Adrenal gland (tissue), 12 donors: ENCODE measurements around the gene TPX2. TPM values are rescaled to one million over a fixed set of nuclear protein-coding genes. Genes with fewer than 3 reads are reported as not detected.
A peak's percentile ranks its signal among the peaks of the same experiment; 100 is the strongest.

Experiments
- DNase-seq, 7 donors: peaks; one replicate each; pipeline ENCODE4 v3.0.0-alpha.2; 2019 to 2020
- H3K27ac ChIP-seq, 5 donors: fragments of 200-600 bp; sonication (generic) in 4 of 5; 1 replicate in 3 of 5; 2 replicates in 2 of 5; pipeline versions ENCODE4 v1.5.1 to v1.8.0; 2016 to 2020; ENCODE audit warnings: mild to moderate bottlenecking in 1 of 5
- H3K27me3 ChIP-seq: fragments of 200-600 bp; 2 replicates; pipeline ENCODE4 v1.8.0; 2021
- H3K36me3 ChIP-seq, 2 donors: fragments of 200-600 bp; replicated peaks in 1 of 2; 1 replicate in 1 of 2; 2 replicates in 1 of 2; pipeline versions ENCODE4 v1.5.1 to v1.8.0; 2018 to 2022
- H3K4me1 ChIP-seq, 2 donors: fragments of 200-600 bp; replicated peaks in 1 of 2; 1 replicate in 1 of 2; 2 replicates in 1 of 2; pipeline versions ENCODE4 v1.5.1 to v1.8.0; 2018 to 2021
- H3K4me3 ChIP-seq, 4 donors: fragments of 200-600 bp; sonication (generic) in 3 of 4; one replicate each; pipeline ENCODE4 v1.5.1; 2016 to 2018
- H3K9me3 ChIP-seq, 3 donors: fragments of 200-600 bp; sonication (generic) in 1 of 3; replicated peaks in 1 of 3; 1 replicate in 2 of 3; 2 replicates in 1 of 3; pipeline versions ENCODE4 v1.5.1 to v1.8.0; 2016 to 2021
- POLR2A ChIP-seq, 2 donors: fragments of 450-650 bp; IDR thresholded peaks; one replicate each; pipeline ENCODE4 v1.6.1; 2017; ENCODE audit warnings: antibody characterized with exemption in 2 of 2, mild to moderate bottlenecking in 2 of 2, moderate library complexity in 1 of 2
- WGBS, 4 donors: extraction: QIAGEN DNeasy Blood & Tissue Kit in 2 of 4; methylation state at CpG; one replicate each; pipeline versions ENCODE4 v1.1.5 to v1.1.7; 2013 to 2017; 5-methylcytosine and 5-hydroxymethylcytosine counted together
- intact Hi-C, 2 donors: fragments of 100-400 bp; cut with DNase I; formaldehyde crosslinking; loops; one replicate each; pipeline versions ENCODE4 v1.14.1 to v1.15.0; 2022 to 2023
- polyA plus RNA-seq, 3 donors: library from polyadenylated mRNA; stranded (reverse); fragments of 200-250 nt in 2 of 3; fragments of 350-450 nt in 1 of 3; fragmentation: Illumina TruSeq in 1 of 3; extraction: RNeasy Lipid Tissue Mini Kit (QIAGEN cat#74804) in 1 of 3; gene quantifications; one replicate each; pipeline ENCODE4 v1.2.3, GENCODE V29; 2013 to 2014
- total RNA-seq, 9 donors: library from RNA; depleted of rRNA in 4 of 9; stranded (reverse); fragments of >200 nt in 4 of 9; fragments of 120-200 nt in 1 of 9; fragmentation: NEBNext Ultra II Directional in 1 of 9; extraction: Animal tissue kit (Norgen Biotek cat#: 25700) in 1 of 9; gene quantifications; one replicate each; pipeline versions ENCODE4 v1.1.0 to v1.2.4, GENCODE V29; 2013 to 2023
- TF ChIP-seq, protein P1 (sequence below), 6 experiments: fragments of 450-650 bp in 4 of 6; fragments of 200-600 bp in 2 of 6; sonication (generic) in 1 of 6; IDR thresholded peaks; 1 replicate in 5 of 6; 2 replicates in 1 of 6; pipeline versions ENCODE4 v1.5.1 to v1.8.0; 2016 to 2021; ENCODE audit warnings: antibody characterized with exemption in 6 of 6, mild to moderate bottlenecking in 2 of 6, moderate library complexity in 1 of 6
- donor health status: healthy with polysubstance abuse.
- donor health status: Bipolar disorder and iron deficiency.
- donor health status: DM: yes; HTN: yes; CAD: no.
- donor health status: DM: no; HTN: no; CAD: no.
- donor health status: DM: no; HTN: no; CAD: no.
- donor health status: DM: yes; HTN: yes; CAD: no.

TPX2 gene
- total and polyA plus RNA-seq, 12 donors: 0.40 to 22.6 (median 2.5) TPM

DNA sequence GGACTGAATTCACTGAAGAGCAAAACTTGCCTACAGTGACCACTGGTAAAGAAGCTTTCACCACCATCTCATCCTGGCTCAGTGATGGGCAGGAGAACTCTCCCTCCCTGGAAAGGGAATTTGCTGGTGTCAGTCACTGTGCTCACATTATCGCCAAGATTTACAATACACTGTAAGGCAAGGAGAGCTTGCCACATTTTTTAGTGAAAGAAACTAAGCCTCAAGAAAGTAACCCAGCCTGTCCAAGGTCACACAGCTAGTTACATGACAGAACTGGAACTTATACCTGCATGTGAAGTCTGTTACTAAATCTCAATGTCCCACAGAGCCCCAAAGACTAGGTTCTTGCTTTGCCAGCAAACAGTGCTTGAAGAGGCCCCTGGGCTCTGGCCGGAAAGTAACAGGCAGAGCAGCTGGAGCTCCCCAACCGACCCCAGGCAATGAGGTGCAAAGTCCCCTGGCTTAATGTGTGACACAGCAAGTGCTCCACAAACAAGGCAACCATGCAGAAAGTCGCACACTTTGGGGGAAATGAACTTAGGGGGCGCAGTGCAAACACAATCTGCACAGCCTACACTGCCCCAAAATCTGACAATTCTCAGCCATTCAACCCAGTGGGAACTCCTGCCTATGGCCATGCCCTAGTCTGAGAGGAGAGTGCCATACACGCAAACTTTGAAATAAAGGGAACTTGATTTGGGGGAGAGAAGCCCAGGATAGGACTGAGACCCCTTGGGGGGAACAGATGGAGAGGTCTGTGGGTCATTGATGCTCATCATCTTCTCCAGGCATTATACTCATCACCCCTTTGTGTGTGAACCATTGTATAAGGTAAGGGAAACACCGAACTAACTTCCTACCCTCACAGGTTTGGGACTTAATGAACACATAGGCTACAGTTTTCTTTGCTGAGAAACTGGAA, 18.3 kb upstream of the TPX2 start:
- intact Hi-C loops: loop anchor here (5.0 kb wide), 2 partner anchors 53 to 148 kb away; no protein-coding TSS in a partner anchor
- TF ChIP-seq, protein P1, sequence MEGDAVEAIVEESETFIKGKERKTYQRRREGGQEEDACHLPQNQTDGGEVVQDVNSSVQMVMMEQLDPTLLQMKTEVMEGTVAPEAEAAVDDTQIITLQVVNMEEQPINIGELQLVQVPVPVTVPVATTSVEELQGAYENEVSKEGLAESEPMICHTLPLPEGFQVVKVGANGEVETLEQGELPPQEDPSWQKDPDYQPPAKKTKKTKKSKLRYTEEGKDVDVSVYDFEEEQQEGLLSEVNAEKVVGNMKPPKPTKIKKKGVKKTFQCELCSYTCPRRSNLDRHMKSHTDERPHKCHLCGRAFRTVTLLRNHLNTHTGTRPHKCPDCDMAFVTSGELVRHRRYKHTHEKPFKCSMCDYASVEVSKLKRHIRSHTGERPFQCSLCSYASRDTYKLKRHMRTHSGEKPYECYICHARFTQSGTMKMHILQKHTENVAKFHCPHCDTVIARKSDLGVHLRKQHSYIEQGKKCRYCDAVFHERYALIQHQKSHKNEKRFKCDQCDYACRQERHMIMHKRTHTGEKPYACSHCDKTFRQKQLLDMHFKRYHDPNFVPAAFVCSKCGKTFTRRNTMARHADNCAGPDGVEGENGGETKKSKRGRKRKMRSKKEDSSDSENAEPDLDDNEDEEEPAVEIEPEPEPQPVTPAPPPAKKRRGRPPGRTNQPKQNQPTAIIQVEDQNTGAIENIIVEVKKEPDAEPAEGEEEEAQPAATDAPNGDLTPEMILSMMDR (IDR thresholded peaks at IDR 0.05): no peak
- no peak for TF ChIP-seq POLR2A (IDR thresholded peaks at IDR 0.05)
- H3K4me1 ChIP-seq: peaks cover 48 to 64% of the 10 kb centered on the region in 2 donors
- peak overlapping the region in 3 of 4 donors; percentile 54 to 86 (median 72) for H3K4me3 ChIP-seq
- no peaks in the 10 kb centered on the region for H3K27me3 ChIP-seq
- peak overlapping the region in 4 of 5 donors; percentile 96 to 99 (median 97) for H3K27ac ChIP-seq
- 25 to 38% (median 32%) methylated on average over 4 to 7 of the region's 7 CpGs for WGBS, 4 donors
- H3K9me3 ChIP-seq: no peaks in the 10 kb centered on the region
- DNase-seq: no peak
- peaks cover 0 to 10% of the 10 kb centered on the region in 2 donors for H3K36me3 ChIP-seq

- intact Hi-C loops: loop anchor here (2.0 to 5.0 kb wide), 3 partner anchors 54 to 149 kb away; no protein-coding TSS in a partner anchor
- TF ChIP-seq, protein P1 (IDR thresholded peaks at IDR 0.05): no peak
- no peak for TF ChIP-seq POLR2A (IDR thresholded peaks at IDR 0.05)
- DNase-seq: peak in 2 of 7 donors; percentile 26 to 40
- WGBS, 4 donors: 49 to 70% (median 67%) methylated on average over 16 to 22 of the region's 22 CpGs
- Histone ChIP-seq H3K27ac (peak overlapping the region in 4 of 5 donors; percentile 96 to 99 (median 97)), H3K36me3 (peaks cover 0 to 10% of the 10 kb centered on the region in 2 donors), H3K9me3 (no peaks in the 10 kb centered on the region), H3K27me3 (no peaks in the 10 kb centered on the region), H3K4me1 (peaks cover 45 to 55% of the 10 kb centered on the region in 2 donors), H3K4me3 (peak overlapping the region in 3 of 4 donors; percentile 72 to 86 (median 75))
These were observed 17.5 kb upstream of the TPX2 start for GRCh38 chr20:31721408-31722256.

DNA sequence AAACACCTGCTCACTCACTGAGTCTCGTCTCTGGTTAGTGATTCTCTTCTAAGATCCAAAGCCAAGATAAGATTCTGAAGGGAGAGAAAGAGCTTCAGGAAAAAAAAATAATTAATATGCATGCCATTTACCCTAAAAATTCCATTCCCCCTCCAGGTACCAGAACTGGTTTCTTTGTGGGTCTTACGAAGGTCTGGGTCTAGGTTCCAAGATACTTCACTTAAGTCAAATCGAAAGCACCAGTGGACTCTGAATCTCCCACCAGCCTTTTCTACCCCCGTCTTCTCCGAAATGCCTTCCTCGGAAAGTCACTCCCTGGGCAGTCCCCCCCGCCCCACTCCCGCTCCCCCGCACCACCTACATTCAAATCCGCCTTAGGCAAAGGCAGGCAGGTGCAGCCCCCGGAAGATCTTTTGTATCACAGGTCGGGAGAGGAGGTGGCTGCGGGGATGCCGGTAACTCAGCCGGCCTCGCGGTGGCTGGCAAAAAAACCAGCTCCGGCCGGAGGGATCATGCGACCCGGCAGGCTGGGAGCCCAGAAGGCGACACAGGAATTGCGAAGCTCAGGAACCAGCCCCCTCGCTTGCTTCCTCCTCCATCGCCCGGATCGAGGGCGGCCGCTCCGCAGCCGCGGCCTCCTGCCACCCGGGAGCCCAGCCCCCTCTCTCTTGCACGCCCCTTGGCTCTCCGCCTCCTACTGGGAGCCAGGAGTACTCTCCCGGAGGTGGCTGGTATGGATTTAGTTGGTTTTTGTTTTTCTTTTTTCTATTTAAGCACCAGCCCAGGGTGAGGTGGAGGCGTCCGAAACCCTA, 16.6 kb upstream of the TPX2 start, which contains the start of gene BCL2L1:
Gene BCL2L1, minus strand, starts transcription at position 612 of the 812 bp plus-strand sequence. CDS start 650 bp downstream, outside the sequence.
- peak; percentile 52 to 71 for TF ChIP-seq POLR2A (IDR thresholded peaks at IDR 0.05)
- TF ChIP-seq, protein P1 (IDR thresholded peaks at IDR 0.05): peak; percentile 60 to 96 (median 88)
- H3K36me3 ChIP-seq: peaks cover 0 to 10% of the 10 kb centered on the region in 2 donors
- peaks cover 37 to 47% of the 10 kb centered on the region in 2 donors for H3K4me1 ChIP-seq
- peak within 1 kb of the TSS; percentile 49 to 86 (median 74) for H3K4me3 ChIP-seq
- intact Hi-C loops: loop anchor here (2.0 to 5.0 kb wide), 3 partner anchors 55 to 150 kb away; no protein-coding TSS in a partner anchor
- H3K9me3 ChIP-seq: no peaks in the 10 kb centered on the region
- 0 to 1% (median 0%) methylated on average over 14 to 38 of the region's 38 CpGs for WGBS, 4 donors
- peak within 1 kb of the TSS; percentile 96 to 99 (median 97) for H3K27ac ChIP-seq
- peak; percentile 83 to 92 (median 89) for DNase-seq
- no peaks in the 10 kb centered on the region for H3K27me3 ChIP-seq
